ENCODE results near the gene SYNJ2BP.

The SYNJ2BP gene

GRCh38 chr14:70391493-70392391, 25.1 kb downstream of the SYNJ2BP start:
- no peak for DNase-seq

- no peak for DNase-seq
Measured at GRCh38 chr14:70382536-70382935, 34.4 kb downstream of the SYNJ2BP start.

GRCh38 chr14:70380824-70381223, 36.1 kb downstream of the SYNJ2BP start:
- no peak for DNase-seq

GRCh38 chr14:70378696-70379095, 38.2 kb downstream of the SYNJ2BP start:
- DNase-seq = no peak
